ENCODE results near the gene KLK11. TPM values are rescaled to one million over a fixed set of nuclear protein-coding genes. Genes with fewer than 3 reads are reported as not detected.

Gene KLK11
- total and polyA plus RNA-seq, 5 donors = 0.14 to 0.69 (median 0.50) TPM; not detected in 1

DNA sequence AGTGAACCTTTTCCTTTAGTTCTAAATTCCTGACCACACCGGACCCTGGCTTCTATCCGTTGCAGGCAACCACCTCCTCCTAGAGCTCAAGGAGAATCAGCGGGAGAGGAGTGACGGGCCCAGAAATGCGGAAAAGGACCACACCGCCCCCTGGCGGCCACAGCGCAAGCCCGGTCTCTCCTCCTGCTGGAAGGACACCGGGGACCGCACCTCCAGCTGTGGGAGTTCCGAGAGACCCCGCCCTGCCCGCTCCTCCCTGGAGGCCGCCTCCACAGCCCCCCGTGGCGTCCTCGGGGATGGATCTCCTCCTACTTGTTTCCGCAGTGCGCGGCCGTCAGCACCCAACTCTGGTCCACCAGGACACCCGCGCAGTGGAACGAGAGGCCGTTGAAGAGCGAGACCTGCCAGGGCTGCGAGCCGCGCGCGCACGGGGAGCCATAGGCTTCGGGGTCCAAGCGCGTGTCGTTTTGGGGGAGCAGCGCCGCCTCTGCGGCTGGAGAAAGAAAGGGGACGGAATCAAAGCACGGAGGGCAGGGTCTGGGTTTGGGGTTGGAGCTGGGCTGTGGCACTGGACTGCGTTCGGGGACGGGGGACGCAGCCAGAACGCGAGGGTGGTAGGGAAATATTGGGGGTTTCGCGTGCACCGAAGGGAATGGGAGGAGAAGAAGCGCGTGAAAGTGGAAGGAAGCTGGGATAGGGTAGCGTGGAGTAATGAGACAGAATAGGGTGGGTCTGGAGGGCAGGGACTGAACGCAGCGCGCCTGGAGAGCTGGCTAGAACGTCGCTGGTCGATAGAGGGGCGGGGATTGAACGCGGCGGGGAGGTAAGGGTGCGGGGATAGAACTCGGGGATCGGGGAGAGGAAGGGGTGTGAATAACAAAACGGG lies 9.4 kb downstream of the KLK11 start:
- 1% methylated on average over 68 of the region's 68 CpGs for WGBS
- ATAC-seq (peak; percentile 13 to 46), DNase-seq (peak; percentile 36 to 84 (median 73))
- intact Hi-C loops (cut with DNase I) = loop anchor here in 1 of 4 donors (5.0 kb wide), 1 partner anchor 80 kb away; no protein-coding TSS in a partner anchor
- Histone ChIP-seq H3K27ac (ENCODE audit: low read length) (no peak overlapping the region), H3K9me3 (ENCODE audit: control insufficient read depth, low read length) (no peaks in the 10 kb centered on the region), H3K27me3 (ENCODE audit: control insufficient read depth, insufficient read depth) (no peaks in the 10 kb centered on the region), H3K4me3 (ENCODE audit: low read length) (no peak overlapping the region), H3K4me1 (ENCODE audit: control insufficient read depth, insufficient read depth, low read length) (peaks cover 4% of the 10 kb centered on the region)

DNA sequence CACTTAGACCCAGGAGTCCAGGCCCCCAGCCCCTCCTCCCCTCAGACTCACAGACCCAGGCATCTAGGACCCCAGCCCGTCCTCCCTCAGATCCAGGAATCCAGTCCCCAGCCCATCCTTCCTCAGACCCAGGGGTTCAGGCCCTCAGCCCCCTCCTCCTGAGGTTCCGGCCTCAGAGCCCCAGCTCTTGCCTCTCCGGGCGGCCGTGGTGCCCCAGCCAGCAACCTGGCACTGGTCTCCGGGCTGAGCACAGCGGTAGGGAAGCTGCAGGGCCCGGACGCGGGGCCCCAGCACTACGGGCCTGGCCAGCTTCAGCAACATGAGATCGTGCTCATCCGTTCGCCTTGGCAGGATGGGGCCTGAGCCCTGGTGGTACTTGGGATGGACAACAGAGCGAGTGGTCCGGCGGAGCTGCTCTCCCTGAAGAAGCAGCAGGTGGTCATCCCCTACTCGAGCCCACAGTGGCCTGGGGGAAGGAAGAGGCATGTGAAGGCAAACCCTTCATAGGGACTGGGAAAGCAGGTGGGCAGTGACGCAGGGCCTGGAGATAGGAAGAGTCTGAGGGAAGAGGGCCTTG lies 10.6 kb downstream of the KLK11 start:
- ATAC-seq (no peak), DNase-seq (no peak)
- Histone ChIP-seq H3K27me3 (ENCODE audit: control insufficient read depth, insufficient read depth) (no peaks in the 10 kb centered on the region), H3K4me1 (ENCODE audit: control insufficient read depth, insufficient read depth, low read length) (peaks cover 4% of the 10 kb centered on the region), H3K9me3 (ENCODE audit: control insufficient read depth, low read length) (no peaks in the 10 kb centered on the region), H3K4me3 (ENCODE audit: low read length) (no peak overlapping the region), H3K27ac (ENCODE audit: low read length) (no peak overlapping the region)
- 85% methylated on average over 19 of the region's 19 CpGs for WGBS
- intact Hi-C loops (cut with DNase I) = loop anchor here in 1 of 4 donors (5.0 kb wide), 1 partner anchor 82 kb away; no protein-coding TSS in a partner anchor

DNA sequence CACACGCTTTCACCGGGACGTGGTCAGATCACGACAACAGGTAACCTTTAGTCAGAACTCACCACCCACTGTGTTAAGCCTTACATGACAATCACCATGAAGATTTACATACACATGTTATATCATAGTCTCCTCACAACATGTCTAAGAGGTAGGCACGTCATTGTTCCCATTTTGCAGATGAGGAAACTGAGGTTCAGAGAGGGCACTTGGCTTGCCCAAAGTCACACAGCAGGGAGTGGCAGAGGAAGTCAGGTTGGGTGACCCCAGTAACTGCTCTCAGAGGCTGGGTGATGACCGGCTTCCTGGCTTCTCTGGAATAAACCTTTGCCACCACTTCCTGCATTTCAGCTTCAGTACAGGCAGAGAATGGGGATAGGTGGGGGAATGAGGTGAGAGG lies 12.2 kb downstream of the KLK11 start:
- 83% methylated on average over 6 of the region's 6 CpGs for WGBS
- Histone ChIP-seq H3K4me3 (ENCODE audit: low read length) (no peak overlapping the region), H3K27ac (ENCODE audit: low read length) (no peak overlapping the region), H3K4me1 (ENCODE audit: control insufficient read depth, insufficient read depth, low read length) (peaks cover 2% of the 10 kb centered on the region), H3K9me3 (ENCODE audit: control insufficient read depth, low read length) (no peaks in the 10 kb centered on the region), H3K27me3 (ENCODE audit: control insufficient read depth, insufficient read depth) (no peaks in the 10 kb centered on the region)
- ATAC-seq = no peak
- DNase-seq = no peak
- intact Hi-C loops (cut with DNase I) = no loop called here

DNA sequence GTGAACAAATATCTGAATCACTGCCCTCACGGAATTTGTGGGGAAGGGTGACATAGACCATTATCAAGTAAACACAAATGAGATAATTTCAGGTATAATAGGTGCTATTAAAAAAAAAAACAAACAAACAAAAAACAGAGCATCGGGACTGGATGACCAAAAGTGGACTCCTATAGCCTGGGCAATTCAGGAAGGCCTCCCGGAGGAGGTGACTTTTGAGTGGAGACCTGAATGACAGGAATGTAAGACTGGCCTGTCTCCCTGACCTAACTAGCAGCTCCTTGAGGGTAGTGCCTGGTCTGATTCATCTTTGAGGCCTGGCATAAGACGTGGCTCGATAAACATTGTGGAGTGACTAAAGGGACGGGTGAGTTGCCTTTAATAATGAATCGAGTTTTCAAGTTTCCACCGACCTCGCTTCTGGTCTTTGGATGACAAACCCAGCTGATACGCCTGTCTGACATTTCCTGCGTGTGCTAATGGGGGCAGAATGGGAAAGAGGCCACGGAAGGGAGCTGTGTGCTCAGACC lies 13.7 kb downstream of the KLK11 start:
- Histone ChIP-seq H3K27me3 (ENCODE audit: control insufficient read depth, insufficient read depth) (no peaks in the 10 kb centered on the region), H3K27ac (ENCODE audit: low read length) (no peak overlapping the region), H3K4me3 (ENCODE audit: low read length) (no peak overlapping the region), H3K9me3 (ENCODE audit: control insufficient read depth, low read length) (no peaks in the 10 kb centered on the region), H3K4me1 (ENCODE audit: control insufficient read depth, insufficient read depth, low read length) (no peaks in the 10 kb centered on the region)
- WGBS = 55% methylated on average over 12 of the region's 12 CpGs
- ATAC-seq (no peak), DNase-seq (no peak)
- intact Hi-C loops (cut with DNase I) = no loop called here

DNA sequence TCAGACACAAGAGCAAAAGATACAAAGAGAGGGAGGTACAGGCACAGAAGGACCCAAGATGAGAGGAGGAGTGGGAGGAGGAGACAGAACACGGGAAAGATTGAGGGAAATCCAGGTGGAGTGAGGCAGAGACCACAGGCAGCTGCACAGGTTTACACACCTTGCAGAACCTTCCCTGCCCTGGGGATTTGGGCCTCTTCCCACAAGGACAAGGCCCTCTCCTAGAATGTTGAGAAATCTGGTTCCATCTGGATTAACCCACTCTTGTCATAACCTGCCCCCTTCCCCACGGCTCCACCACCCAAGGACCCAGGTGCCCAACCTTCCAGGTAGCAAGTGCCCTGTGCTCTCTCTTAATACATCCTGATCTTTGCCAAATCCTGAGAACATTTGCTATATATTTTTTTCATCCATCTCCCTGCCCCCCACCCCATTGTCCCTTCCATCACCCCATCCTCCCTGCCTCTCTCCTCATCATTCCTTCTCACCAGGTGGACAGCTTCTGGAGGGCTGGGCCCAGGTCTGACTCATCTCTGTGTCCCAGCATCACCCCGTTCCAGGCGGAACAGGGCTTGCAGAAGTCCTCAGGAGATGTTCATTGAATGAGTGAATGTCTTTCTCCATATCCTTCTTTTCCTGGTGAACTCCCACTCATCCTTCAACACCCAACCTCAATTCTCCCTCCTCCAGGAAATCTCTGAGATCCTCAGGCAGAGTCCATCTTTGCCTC lies 16.2 kb downstream of the KLK11 start:
- H3K4me1 ChIP-seq (ENCODE audit: control insufficient read depth, insufficient read depth, low read length) = no peaks in the 10 kb centered on the region
- H3K27ac ChIP-seq (ENCODE audit: low read length) = no peak overlapping the region
- no peaks in the 10 kb centered on the region for H3K27me3 ChIP-seq (ENCODE audit: control insufficient read depth, insufficient read depth)
- H3K9me3 ChIP-seq (ENCODE audit: control insufficient read depth, low read length) = no peaks in the 10 kb centered on the region
- WGBS = 65% methylated on average over 4 of the region's 4 CpGs
- DNase-seq = no peak
- ATAC-seq = no peak
- no peak overlapping the region for H3K4me3 ChIP-seq (ENCODE audit: low read length)
- intact Hi-C loops (cut with DNase I) = no loop called here

DNA sequence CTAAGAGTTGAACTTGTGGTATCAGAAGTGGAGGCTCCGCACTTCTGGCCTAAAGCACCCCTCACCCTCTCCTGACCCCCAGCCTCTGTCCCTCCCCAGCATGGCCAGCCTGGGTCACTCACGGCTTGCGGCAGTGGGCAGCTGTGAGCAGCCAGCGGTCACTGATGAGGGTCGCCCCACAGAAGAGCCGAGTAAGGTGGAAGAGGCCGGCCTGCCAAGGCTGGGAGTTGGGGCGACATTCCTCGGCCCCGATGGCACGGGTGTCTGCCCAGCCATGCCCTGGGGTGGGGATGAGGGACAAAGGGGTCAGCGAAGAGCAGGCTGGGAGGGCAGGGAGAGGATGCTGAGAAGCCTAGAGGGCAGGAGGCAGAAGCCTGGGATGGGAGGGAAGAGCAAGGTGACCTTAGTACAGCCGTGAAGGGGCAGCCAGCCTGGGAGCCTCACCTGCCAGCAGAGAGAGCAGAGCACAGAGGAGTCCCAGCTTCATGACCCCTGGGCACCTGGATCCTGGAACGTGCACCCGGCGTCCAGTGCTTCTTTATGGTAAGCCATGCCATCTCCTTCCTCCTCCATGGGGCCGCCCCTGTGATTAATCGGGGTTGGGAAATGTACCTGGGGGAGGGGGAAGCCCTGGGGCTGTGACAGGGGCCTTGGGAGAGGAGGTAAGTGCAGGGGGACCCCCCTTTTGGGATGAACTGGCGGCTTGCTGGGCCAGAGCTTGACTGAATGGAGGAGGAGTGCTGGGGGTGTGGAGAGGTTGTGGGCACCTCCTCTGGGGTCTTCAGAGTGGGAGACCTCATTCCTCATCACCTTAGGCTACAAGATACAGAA lies 17.1 kb downstream of the KLK11 start:
- 70% methylated on average over 19 of the region's 19 CpGs for WGBS
- intact Hi-C loops (cut with DNase I) = no loop called here
- Histone ChIP-seq H3K4me1 (ENCODE audit: control insufficient read depth, insufficient read depth, low read length) (no peaks in the 10 kb centered on the region), H3K4me3 (ENCODE audit: low read length) (no peak overlapping the region), H3K27ac (ENCODE audit: low read length) (no peak overlapping the region), H3K9me3 (ENCODE audit: control insufficient read depth, low read length) (no peaks in the 10 kb centered on the region), H3K27me3 (ENCODE audit: control insufficient read depth, insufficient read depth) (no peaks in the 10 kb centered on the region)
- ATAC-seq (no peak), DNase-seq (no peak)

DNA sequence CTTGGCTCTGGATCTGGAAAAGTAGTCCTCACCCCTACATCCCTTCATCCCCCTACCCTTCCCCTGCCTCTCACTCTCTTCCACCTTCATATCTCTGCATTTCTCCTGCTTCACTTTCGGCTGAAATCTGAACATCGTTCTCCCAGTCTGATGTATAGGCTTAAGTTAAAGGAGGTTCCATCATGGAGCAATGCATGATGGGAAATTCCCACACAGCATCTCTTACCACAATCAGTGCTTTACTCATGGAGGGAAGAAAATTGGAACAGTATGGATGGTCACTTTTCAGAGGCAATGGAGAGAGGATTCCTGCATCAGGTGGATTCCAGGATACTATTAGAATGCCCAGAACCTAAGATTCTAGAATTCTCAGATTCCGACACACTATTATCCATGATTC lies 18.9 kb downstream of the KLK11 start:
- intact Hi-C loops (cut with DNase I) = no loop called here
- WGBS = 68% methylated on average over 3 of the region's 3 CpGs
- H3K27me3 ChIP-seq (ENCODE audit: control insufficient read depth, insufficient read depth) = no peaks in the 10 kb centered on the region
- H3K27ac ChIP-seq (ENCODE audit: low read length) = no peak overlapping the region
- no peaks in the 10 kb centered on the region for H3K9me3 ChIP-seq (ENCODE audit: control insufficient read depth, low read length)
- H3K4me1 ChIP-seq (ENCODE audit: control insufficient read depth, insufficient read depth, low read length) = no peaks in the 10 kb centered on the region
- no peak for DNase-seq
- no peak overlapping the region for H3K4me3 ChIP-seq (ENCODE audit: low read length)
- ATAC-seq = no peak

DNA sequence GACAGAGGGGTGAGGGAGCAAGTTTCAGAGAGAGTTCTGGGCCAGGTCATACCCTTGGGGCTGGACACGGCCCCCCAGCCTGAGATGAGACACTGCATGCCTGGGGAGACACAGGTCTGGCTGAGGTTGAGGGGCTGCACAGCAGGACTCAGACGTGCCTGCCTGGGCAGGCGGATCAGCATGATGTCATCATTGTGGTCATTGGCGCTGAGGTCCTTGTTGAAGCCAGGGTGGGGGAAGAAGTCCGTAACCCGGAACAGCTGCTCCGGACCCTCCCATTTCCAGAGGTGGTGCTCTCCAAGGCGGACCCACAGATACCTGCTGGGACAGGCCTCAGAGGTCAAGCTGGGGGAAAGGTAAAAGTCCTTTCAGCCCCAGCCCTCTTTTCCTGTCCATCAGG lies 20.0 kb downstream of the KLK11 start:
- Histone ChIP-seq H3K27ac (ENCODE audit: low read length) (no peak overlapping the region), H3K27me3 (ENCODE audit: control insufficient read depth, insufficient read depth) (no peaks in the 10 kb centered on the region), H3K4me1 (ENCODE audit: control insufficient read depth, insufficient read depth, low read length) (no peaks in the 10 kb centered on the region), H3K4me3 (ENCODE audit: low read length) (no peak overlapping the region), H3K9me3 (ENCODE audit: control insufficient read depth, low read length) (no peaks in the 10 kb centered on the region)
- WGBS = 45% methylated on average over 8 of the region's 8 CpGs
- intact Hi-C loops (cut with DNase I) = no loop called here
- ATAC-seq (no peak), DNase-seq (no peak)

DNA sequence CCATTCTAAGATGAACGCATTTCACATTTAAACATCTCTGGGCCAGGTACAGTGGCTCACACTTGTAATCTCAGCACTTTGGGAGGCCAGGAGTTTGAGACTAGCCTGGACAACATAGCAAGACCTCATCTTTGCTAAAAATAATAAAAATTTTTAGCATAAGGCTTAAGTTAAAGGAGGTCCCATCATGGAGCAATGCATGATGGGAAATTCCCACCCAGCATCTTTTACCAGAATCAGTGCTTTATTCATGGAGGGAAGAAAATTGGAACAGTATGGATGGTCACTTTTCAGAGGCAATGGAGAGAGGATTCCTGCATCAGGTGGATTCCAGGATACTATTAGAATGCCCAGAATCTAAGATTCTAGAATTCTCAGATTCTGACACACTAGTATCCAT lies 21.2 kb downstream of the KLK11 start:
- H3K9me3 ChIP-seq (ENCODE audit: control insufficient read depth, low read length) = no peaks in the 10 kb centered on the region
- 90% methylated on average over 1 of the region's 1 CpG for WGBS
- H3K27me3 ChIP-seq (ENCODE audit: control insufficient read depth, insufficient read depth) = no peaks in the 10 kb centered on the region
- H3K27ac ChIP-seq (ENCODE audit: low read length) = no peak overlapping the region
- DNase-seq (no peak), ATAC-seq (no peak)
- intact Hi-C loops (cut with DNase I) = no loop called here
- H3K4me1 ChIP-seq (ENCODE audit: control insufficient read depth, insufficient read depth, low read length) = no peaks in the 10 kb centered on the region
- H3K4me3 ChIP-seq (ENCODE audit: low read length) = no peak overlapping the region

DNA sequence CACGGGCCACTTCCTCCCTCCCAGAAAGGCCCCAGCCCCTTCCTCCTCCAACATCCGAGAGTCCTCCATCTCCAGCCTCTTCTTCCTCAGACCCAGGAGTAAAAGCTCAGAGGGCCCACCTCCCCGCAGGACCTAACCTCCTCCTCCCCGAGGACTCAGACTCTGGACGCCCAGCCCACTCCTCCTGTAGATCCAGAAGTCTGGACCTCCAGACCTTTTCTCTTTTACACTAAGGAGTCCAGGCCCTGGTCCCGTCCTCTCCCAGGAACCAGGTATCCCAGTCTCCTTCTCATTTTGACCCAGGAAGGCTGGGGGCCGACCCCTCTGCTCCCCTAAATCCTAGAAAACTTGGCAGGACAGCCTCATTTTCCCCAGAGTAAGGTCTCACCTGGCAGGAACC lies 23.1 kb downstream of the KLK11 start:
- WGBS = 77% methylated on average over 7 of the region's 7 CpGs
- no peak for DNase-seq
- H3K4me1 ChIP-seq (ENCODE audit: control insufficient read depth, insufficient read depth, low read length) = no peaks in the 10 kb centered on the region
- no peaks in the 10 kb centered on the region for H3K9me3 ChIP-seq (ENCODE audit: control insufficient read depth, low read length)
- H3K27ac ChIP-seq (ENCODE audit: low read length) = no peak overlapping the region
- no peak for ATAC-seq
- H3K4me3 ChIP-seq (ENCODE audit: low read length) = no peak overlapping the region
- no peaks in the 10 kb centered on the region for H3K27me3 ChIP-seq (ENCODE audit: control insufficient read depth, insufficient read depth)
- intact Hi-C loops (cut with DNase I) = no loop called here

Data from right cardiac atrium (tissue), 5 donors.